AML-193 (cell line): Measurements from ENCODE around the gene KRTAP13-1.

Experiments
- DNase-seq, 2 experiments: peaks; one replicate each; lab custom pipeline; 2025; lab: John Stamatoyannopoulos, UW

Gene KRTAP13-1

GRCh38 chr21:30395731-30396130 lies at the start of gene KRTAP13-1:
Gene KRTAP13-1, plus strand, starts transcription at chr21:30396031. Its CDS starts 56 bp downstream, at chr21:30396087.
- no peak for DNase-seq

- DNase-seq: no peak
Measured at GRCh38 chr21:30348506-30348905, 47.3 kb upstream of the KRTAP13-1 start, which contains the start of gene KRTAP23-1. Gene KRTAP23-1, minus strand, starts transcription at chr21:30348606. Its CDS starts 0 bp downstream, at chr21:30348606.

- no peak for DNase-seq
Measured at GRCh38 chr21:30349572-30349971, 46.3 kb upstream of the KRTAP13-1 start.

- DNase-seq: no peak
Measured at GRCh38 chr21:30351534-30351933, 44.3 kb upstream of the KRTAP13-1 start.

GRCh38 chr21:30354308-30355005 lies 41.4 kb upstream of the KRTAP13-1 start:
- no peak for DNase-seq

GRCh38 chr21:30355906-30356305 lies 39.9 kb upstream of the KRTAP13-1 start:
- no peak for DNase-seq

- no peak for DNase-seq
Measured at GRCh38 chr21:30372139-30372770, 23.6 kb upstream of the KRTAP13-1 start, which contains the start of gene KRTAP13-2. Gene KRTAP13-2, minus strand, starts transcription at chr21:30372271. Its CDS starts 58 bp downstream, at chr21:30372213.

GRCh38 chr21:30382201-30382600 lies 13.6 kb upstream of the KRTAP13-1 start:
- DNase-seq: no peak

GRCh38 chr21:30391492-30392025 lies 4.3 kb upstream of the KRTAP13-1 start:
- DNase-seq: no peak

GRCh38 chr21:30408782-30409494 lies 13.1 kb downstream of the KRTAP13-1 start:
- no peak for DNase-seq

- no peak for DNase-seq
Measured at GRCh38 chr21:30415993-30416392, 20.2 kb downstream of the KRTAP13-1 start.

GRCh38 chr21:30425826-30426225 lies 30.0 kb downstream of the KRTAP13-1 start, which contains the start of gene KRTAP13-3:
Gene KRTAP13-3, minus strand, starts transcription at chr21:30425926. Its CDS starts 14 bp downstream, at chr21:30425912.
- DNase-seq: no peak

GRCh38 chr21:30426731-30427130 lies 30.9 kb downstream of the KRTAP13-1 start:
- no peak for DNase-seq

- DNase-seq: no peak
Measured at GRCh38 chr21:30430170-30430655, 34.4 kb downstream of the KRTAP13-1 start, which contains the start of gene KRTAP13-4. Gene KRTAP13-4, plus strand, starts transcription at chr21:30430220. Its CDS starts 56 bp downstream, at chr21:30430276.

- peak; percentile 25 to 30 for DNase-seq
Measured at GRCh38 chr21:30434033-30434631, 38.3 kb downstream of the KRTAP13-1 start.

- no peak for DNase-seq
Measured at GRCh38 chr21:30437010-30437565, 41.3 kb downstream of the KRTAP13-1 start.

GRCh38 chr21:30439975-30440374 lies 44.1 kb downstream of the KRTAP13-1 start, which contains the start of gene KRTAP15-1:
Gene KRTAP15-1, plus strand, starts transcription at chr21:30440275. Its CDS starts 53 bp downstream, at chr21:30440328.
- no peak for DNase-seq

- DNase-seq: no peak
Measured at GRCh38 chr21:30443226-30443625, 47.4 kb downstream of the KRTAP13-1 start.

- no peak for DNase-seq
Measured at GRCh38 chr21:30444204-30444603, 48.4 kb downstream of the KRTAP13-1 start.
